HepG2 (cell line): Measurements from ENCODE around the gene APOA1. TPM values are rescaled to one million over a fixed set of nuclear protein-coding genes. Genes with fewer than 3 reads are reported as not detected.

Source experiments
- CHCHD3 ChIP-seq: sonication (generic); formaldehyde crosslinking; IDR thresholded peaks from 2 replicates; pipeline ENCODE4 v1.8.0; 2022; ENCODE audit warnings: mild to moderate bottlenecking, missing genetic modification reagents, moderate library complexity
- KDM4B ChIP-seq: sonication (generic); formaldehyde crosslinking; IDR thresholded peaks from 2 replicates; pipeline ENCODE4 v1.4.0; 2020; ENCODE audit warnings: missing genetic modification reagents
- POLR2A ChIP-seq, 2 experiments: IDR thresholded peaks; 2 replicates each; pipeline ENCODE4 v1.6.1; 2011; ENCODE audit warnings: low read depth in 2 of 2, low read length in 2 of 2, mild to moderate bottlenecking in 1 of 2, moderate library complexity in 1 of 2; ENCODE audit not compliant: insufficient read depth in 1 of 2
- REPIN1 ChIP-seq: sonication (generic); formaldehyde crosslinking; IDR thresholded peaks from 2 replicates; pipeline ENCODE4 v1.8.0; 2022; ENCODE audit warnings: missing genetic modification reagents, low read depth, mild to moderate bottlenecking, borderline replicate concordance
- SMYD3 ChIP-seq: sonication (generic); formaldehyde crosslinking; IDR thresholded peaks from 2 replicates; pipeline ENCODE4 v1.8.1; 2023; ENCODE audit warnings: mild to moderate bottlenecking, missing genetic modification reagents
- TMF1 ChIP-seq: sonication (generic); formaldehyde crosslinking; IDR thresholded peaks from 2 replicates; pipeline ENCODE4 v1.8.1; 2022; ENCODE audit warnings: low read depth, missing genetic modification reagents
- ZNF543 ChIP-seq: sonication (generic); formaldehyde crosslinking; IDR thresholded peaks from 2 replicates; pipeline ENCODE4 v1.4.0; 2020; ENCODE audit warnings: mild to moderate bottlenecking, missing genetic modification reagents
- ZNF777 ChIP-seq: sonication (generic); formaldehyde crosslinking; IDR thresholded peaks from 2 replicates; pipeline ENCODE4 v1.4.0; 2020; ENCODE audit warnings: missing genetic modification reagents
- polyA plus RNA-seq, 8 experiments: library from polyadenylated mRNA; depleted of rRNA in 3 of 8; stranded (reverse) in 7 of 8; unstranded in 1 of 8; fragments of >200 nt; fragmentation: Illumina TruSeq in 4 of 8; extraction: Trizol in 4 of 8; gene quantifications; 2 replicates each; pipeline versions ENCODE4 v1.2.1 to v1.2.3, GENCODE V29; 2011 to 2016; ENCODE audit warnings: low read depth in 4 of 8, missing spikeins in 1 of 8, mixed read lengths in 1 of 8; ENCODE audit not compliant: insufficient read depth in 1 of 8
- total RNA-seq, 5 experiments: library from RNA; depleted of rRNA; stranded (reverse); fragments of >200 nt; fragmentation: Illumina TruSeq; extraction: Trizol; gene quantifications; 2 replicates each; pipeline ENCODE4 v1.2.3, GENCODE V29; 2016; ENCODE audit warnings: low read depth in 1 of 5
- TF ChIP-seq, protein P1 (sequence below): sonication (generic); formaldehyde crosslinking; IDR thresholded peaks from 2 replicates; pipeline ENCODE4 v1.8.0; 2023; ENCODE audit warnings: mild to moderate bottlenecking, missing genetic modification reagents
- TF ChIP-seq, protein P2 (sequence below): sonication (generic); formaldehyde crosslinking; IDR thresholded peaks from 2 replicates; pipeline ENCODE4 v1.5.0; 2020; ENCODE audit warnings: missing genetic modification reagents, mild to moderate bottlenecking, borderline replicate concordance
- TF ChIP-seq, protein P3 (sequence below): sonication (generic); formaldehyde crosslinking; IDR thresholded peaks from 2 replicates; pipeline ENCODE4 v1.4.0; 2020; ENCODE audit warnings: missing genetic modification reagents, mild to moderate bottlenecking, borderline replicate concordance
- TF ChIP-seq, protein P4 (sequence below): sonication (generic); formaldehyde crosslinking; IDR thresholded peaks from 2 replicates; pipeline ENCODE4 v1.4.0; 2020; ENCODE audit warnings: missing genetic modification reagents, borderline replicate concordance
- TF ChIP-seq, protein P5 (sequence below): sonication (generic); formaldehyde crosslinking; IDR thresholded peaks from 2 replicates; pipeline ENCODE4 v1.4.0; 2020; ENCODE audit warnings: missing genetic modification reagents
- TF ChIP-seq, protein P6 (sequence below): sonication (generic); formaldehyde crosslinking; IDR thresholded peaks from 2 replicates; pipeline ENCODE4 v1.9.0; 2021; ENCODE audit warnings: missing genetic modification reagents, borderline replicate concordance

The APOA1 gene
- total and polyA plus RNA-seq, 2 of the 13 experiments (the other 11 are each of a cell fraction or from before 2014, with no cell fraction given): 1,973 to 5,485 TPM

DNA sequence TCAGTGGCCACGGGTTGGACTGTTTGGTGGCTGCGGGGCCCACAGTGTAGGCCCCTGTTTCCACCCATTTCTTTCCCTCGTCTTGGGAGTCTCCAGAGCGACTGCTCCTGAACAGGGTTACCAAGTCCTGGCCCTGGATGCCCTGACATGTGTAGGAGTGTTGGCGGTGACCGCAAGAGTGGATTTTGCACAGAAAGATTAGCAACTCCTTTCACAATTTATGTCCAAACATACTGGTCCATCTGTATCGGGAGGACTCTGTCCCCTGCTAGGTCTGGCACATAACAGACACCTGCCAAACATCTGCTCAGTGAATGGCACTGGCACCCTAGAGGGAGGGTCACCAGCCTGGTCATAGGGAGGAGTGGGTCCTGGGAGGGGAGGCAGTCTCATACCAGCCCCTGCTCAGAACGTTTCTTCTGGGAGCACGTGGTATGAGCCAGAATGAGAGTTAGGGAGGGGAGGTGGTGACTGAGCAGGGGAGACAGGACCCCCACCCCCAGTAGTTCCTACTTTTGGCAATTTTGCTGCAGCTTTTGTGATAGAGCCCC, 3.4 kb upstream of the APOA1 start (continued):
- TF ChIP-seq, protein P1, sequence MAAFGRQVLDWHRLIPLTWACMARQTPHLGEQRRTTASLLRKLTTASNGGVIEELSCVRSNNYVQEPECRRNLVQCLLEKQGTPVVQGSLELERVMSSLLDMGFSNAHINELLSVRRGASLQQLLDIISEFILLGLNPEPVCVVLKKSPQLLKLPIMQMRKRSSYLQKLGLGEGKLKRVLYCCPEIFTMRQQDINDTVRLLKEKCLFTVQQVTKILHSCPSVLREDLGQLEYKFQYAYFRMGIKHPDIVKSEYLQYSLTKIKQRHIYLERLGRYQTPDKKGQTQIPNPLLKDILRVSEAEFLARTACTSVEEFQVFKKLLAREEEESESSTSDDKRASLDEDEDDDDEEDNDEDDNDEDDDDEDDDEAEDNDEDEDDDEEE (CRISPR knock-in tag): peak; percentile 52; the same call in 1 of the 2 replicates
- TF ChIP-seq SMYD3 (CRISPR knock-in tag) (no peak), CHCHD3 (no peak), ZNF777 (CRISPR knock-in tag) (peak; percentile 40; the same call in 1 of the 2 replicates), POLR2A (IDR thresholded peaks at IDR 0.05; ENCODE audit: insufficient read depth in 1 of 2, low read depth in 2 of 2, low read length in 2 of 2) (peak in 1 of 2 experiments; percentile 57; a peak in 1 of 4 replicates), KDM4B (CRISPR knock-in tag) (no peak), ZNF543 (no peak), TMF1 (CRISPR knock-in tag) (no peak), REPIN1 (CRISPR knock-in tag) (peak; percentile 47; the same call in 1 of the 2 replicates)
- TF ChIP-seq, protein P2, sequence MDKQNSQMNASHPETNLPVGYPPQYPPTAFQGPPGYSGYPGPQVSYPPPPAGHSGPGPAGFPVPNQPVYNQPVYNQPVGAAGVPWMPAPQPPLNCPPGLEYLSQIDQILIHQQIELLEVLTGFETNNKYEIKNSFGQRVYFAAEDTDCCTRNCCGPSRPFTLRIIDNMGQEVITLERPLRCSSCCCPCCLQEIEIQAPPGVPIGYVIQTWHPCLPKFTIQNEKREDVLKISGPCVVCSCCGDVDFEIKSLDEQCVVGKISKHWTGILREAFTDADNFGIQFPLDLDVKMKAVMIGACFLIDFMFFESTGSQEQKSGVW (CRISPR knock-in tag): no peak
- TF ChIP-seq, protein P3, sequence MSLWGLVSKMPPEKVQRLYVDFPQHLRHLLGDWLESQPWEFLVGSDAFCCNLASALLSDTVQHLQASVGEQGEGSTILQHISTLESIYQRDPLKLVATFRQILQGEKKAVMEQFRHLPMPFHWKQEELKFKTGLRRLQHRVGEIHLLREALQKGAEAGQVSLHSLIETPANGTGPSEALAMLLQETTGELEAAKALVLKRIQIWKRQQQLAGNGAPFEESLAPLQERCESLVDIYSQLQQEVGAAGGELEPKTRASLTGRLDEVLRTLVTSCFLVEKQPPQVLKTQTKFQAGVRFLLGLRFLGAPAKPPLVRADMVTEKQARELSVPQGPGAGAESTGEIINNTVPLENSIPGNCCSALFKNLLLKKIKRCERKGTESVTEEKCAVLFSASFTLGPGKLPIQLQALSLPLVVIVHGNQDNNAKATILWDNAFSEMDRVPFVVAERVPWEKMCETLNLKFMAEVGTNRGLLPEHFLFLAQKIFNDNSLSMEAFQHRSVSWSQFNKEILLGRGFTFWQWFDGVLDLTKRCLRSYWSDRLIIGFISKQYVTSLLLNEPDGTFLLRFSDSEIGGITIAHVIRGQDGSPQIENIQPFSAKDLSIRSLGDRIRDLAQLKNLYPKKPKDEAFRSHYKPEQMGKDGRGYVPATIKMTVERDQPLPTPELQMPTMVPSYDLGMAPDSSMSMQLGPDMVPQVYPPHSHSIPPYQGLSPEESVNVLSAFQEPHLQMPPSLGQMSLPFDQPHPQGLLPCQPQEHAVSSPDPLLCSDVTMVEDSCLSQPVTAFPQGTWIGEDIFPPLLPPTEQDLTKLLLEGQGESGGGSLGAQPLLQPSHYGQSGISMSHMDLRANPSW (CRISPR knock-in tag): no peak
- TF ChIP-seq, protein P4, sequence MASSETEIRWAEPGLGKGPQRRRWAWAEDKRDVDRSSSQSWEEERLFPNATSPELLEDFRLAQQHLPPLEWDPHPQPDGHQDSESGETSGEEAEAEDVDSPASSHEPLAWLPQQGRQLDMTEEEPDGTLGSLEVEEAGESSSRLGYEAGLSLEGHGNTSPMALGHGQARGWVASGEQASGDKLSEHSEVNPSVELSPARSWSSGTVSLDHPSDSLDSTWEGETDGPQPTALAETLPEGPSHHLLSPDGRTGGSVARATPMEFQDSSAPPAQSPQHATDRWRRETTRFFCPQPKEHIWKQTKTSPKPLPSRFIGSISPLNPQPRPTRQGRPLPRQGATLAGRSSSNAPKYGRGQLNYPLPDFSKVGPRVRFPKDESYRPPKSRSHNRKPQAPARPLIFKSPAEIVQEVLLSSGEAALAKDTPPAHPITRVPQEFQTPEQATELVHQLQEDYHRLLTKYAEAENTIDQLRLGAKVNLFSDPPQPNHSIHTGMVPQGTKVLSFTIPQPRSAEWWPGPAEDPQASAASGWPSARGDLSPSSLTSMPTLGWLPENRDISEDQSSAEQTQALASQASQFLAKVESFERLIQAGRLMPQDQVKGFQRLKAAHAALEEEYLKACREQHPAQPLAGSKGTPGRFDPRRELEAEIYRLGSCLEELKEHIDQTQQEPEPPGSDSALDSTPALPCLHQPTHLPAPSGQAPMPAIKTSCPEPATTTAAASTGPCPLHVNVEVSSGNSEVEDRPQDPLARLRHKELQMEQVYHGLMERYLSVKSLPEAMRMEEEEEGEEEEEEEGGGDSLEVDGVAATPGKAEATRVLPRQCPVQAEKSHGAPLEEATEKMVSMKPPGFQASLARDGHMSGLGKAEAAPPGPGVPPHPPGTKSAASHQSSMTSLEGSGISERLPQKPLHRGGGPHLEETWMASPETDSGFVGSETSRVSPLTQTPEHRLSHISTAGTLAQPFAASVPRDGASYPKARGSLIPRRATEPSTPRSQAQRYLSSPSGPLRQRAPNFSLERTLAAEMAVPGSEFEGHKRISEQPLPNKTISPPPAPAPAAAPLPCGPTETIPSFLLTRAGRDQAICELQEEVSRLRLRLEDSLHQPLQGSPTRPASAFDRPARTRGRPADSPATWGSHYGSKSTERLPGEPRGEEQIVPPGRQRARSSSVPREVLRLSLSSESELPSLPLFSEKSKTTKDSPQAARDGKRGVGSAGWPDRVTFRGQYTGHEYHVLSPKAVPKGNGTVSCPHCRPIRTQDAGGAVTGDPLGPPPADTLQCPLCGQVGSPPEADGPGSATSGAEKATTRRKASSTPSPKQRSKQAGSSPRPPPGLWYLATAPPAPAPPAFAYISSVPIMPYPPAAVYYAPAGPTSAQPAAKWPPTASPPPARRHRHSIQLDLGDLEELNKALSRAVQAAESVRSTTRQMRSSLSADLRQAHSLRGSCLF (CRISPR knock-in tag): no peak
- TF ChIP-seq, protein P5, sequence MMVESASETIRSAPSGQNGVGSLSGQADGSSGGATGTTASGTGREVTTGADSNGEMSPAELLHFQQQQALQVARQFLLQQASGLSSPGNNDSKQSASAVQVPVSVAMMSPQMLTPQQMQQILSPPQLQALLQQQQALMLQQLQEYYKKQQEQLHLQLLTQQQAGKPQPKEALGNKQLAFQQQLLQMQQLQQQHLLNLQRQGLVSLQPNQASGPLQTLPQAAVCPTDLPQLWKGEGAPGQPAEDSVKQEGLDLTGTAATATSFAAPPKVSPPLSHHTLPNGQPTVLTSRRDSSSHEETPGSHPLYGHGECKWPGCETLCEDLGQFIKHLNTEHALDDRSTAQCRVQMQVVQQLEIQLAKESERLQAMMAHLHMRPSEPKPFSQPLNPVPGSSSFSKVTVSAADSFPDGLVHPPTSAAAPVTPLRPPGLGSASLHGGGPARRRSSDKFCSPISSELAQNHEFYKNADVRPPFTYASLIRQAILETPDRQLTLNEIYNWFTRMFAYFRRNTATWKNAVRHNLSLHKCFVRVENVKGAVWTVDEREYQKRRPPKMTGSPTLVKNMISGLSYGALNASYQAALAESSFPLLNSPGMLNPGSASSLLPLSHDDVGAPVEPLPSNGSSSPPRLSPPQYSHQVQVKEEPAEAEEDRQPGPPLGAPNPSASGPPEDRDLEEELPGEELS: no peak; the same call in 1 of the 2 replicates
- TF ChIP-seq, protein P6, sequence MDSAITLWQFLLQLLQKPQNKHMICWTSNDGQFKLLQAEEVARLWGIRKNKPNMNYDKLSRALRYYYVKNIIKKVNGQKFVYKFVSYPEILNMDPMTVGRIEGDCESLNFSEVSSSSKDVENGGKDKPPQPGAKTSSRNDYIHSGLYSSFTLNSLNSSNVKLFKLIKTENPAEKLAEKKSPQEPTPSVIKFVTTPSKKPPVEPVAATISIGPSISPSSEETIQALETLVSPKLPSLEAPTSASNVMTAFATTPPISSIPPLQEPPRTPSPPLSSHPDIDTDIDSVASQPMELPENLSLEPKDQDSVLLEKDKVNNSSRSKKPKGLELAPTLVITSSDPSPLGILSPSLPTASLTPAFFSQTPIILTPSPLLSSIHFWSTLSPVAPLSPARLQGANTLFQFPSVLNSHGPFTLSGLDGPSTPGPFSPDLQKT (CRISPR knock-in tag): no peak
